Tibial artery (tissue), 4 donors: ENCODE data around the gene TOGARAM1.

Experiments
- DNase-seq, 2 donors: peaks; one replicate each; pipeline ENCODE4 v3.0.0-alpha.2; 2019
- H3K27ac ChIP-seq, 2 donors: fragments of 200-600 bp; sonication (generic) in 1 of 2; 1 replicate in 1 of 2; 2 replicates in 1 of 2; pipeline ENCODE4 v1.5.1; 2018 to 2019; ENCODE audit warnings: mild to moderate bottlenecking in 1 of 2
- H3K27me3 ChIP-seq, 2 donors: fragments of 200-600 bp; sonication (generic) in 1 of 2; one replicate each; pipeline versions ENCODE4 v1.5.1 to v1.6.0; 2016 to 2019
- H3K36me3 ChIP-seq, 3 donors: fragments of 200-600 bp; sonication (generic) in 2 of 3; one replicate each; pipeline ENCODE4 v1.5.1; 2016 to 2019; ENCODE audit warnings: mild to moderate bottlenecking in 2 of 3
- H3K4me1 ChIP-seq, 4 donors: fragments of 200-600 bp; sonication (generic) in 2 of 4; 1 replicate in 3 of 4; 2 replicates in 1 of 4; pipeline ENCODE4 v1.5.1; 2016 to 2019
- H3K4me3 ChIP-seq, 2 donors: fragments of 200-600 bp; sonication (generic) in 1 of 2; 1 replicate in 1 of 2; 2 replicates in 1 of 2; pipeline ENCODE4 v1.5.1; 2018 to 2019; ENCODE audit warnings: mild to moderate bottlenecking in 2 of 2
- H3K9me3 ChIP-seq, 3 donors: fragments of 200-600 bp; sonication (generic) in 1 of 3; one replicate each; pipeline ENCODE4 v1.5.1; 2016 to 2019
- CTCF ChIP-seq, 2 experiments: fragments of 200-600 bp in 1 of 2; fragments of 450-650 bp in 1 of 2; IDR thresholded peaks; one replicate each; pipeline ENCODE4 v1.5.1; 2017 to 2019; ENCODE audit warnings: antibody characterized with exemption in 2 of 2, mild to moderate bottlenecking in 1 of 2, moderate library complexity in 1 of 2
- intact Hi-C: fragments of 100-400 bp; cut with DNase I; formaldehyde crosslinking; loops from one replicate; pipeline ENCODE4 v1.15.0; 2023; ENCODE audit warnings: low total_unique reads

Gene TOGARAM1

GRCh38 chr14:44951051-44951450 lies 10.9 kb upstream of the TOGARAM1 start:
- peaks cover 0 to 17% (median 9%) of the 10 kb centered on the region in 3 donors for H3K36me3 ChIP-seq
- no peak for DNase-seq
- intact Hi-C loops = no loop called here
- H3K9me3 ChIP-seq = no peaks in the 10 kb centered on the region
- no peak overlapping the region for H3K4me3 ChIP-seq
- H3K4me1 ChIP-seq = peaks cover 0 to 9% (median 0%) of the 10 kb centered on the region in 4 donors
- TF ChIP-seq CTCF (IDR thresholded peaks at IDR 0.05) = no peak
- no peaks in the 10 kb centered on the region for H3K27me3 ChIP-seq
- no peak overlapping the region for H3K27ac ChIP-seq

- Histone ChIP-seq H3K27me3 (no peaks in the 10 kb centered on the region), H3K9me3 (no peaks in the 10 kb centered on the region), H3K27ac (no peak overlapping the region), H3K4me3 (no peak overlapping the region), H3K4me1 (peaks cover 0 to 11% (median 0%) of the 10 kb centered on the region in 4 donors), H3K36me3 (peaks cover 0 to 9% (median 5%) of the 10 kb centered on the region in 3 donors)
- no peak for DNase-seq
- intact Hi-C loops = no loop called here
- no peak for TF ChIP-seq CTCF (IDR thresholded peaks at IDR 0.05)
Observed at GRCh38 chr14:44952391-44953110, 9.4 kb upstream of the TOGARAM1 start.

- no peak overlapping the region for H3K4me3 ChIP-seq
- H3K27ac ChIP-seq = no peak overlapping the region
- TF ChIP-seq CTCF (IDR thresholded peaks at IDR 0.05) = no peak
- peaks cover 0 to 33% (median under 1%) of the 10 kb centered on the region in 4 donors for H3K4me1 ChIP-seq
- DNase-seq = no peak
- no peaks in the 10 kb centered on the region for H3K27me3 ChIP-seq
- intact Hi-C loops = no loop called here
- no peaks in the 10 kb centered on the region for H3K9me3 ChIP-seq
- peaks cover 0 to 9% (median 0%) of the 10 kb centered on the region in 3 donors for H3K36me3 ChIP-seq
Observed at GRCh38 chr14:44954750-44955149, 7.2 kb upstream of the TOGARAM1 start.

- Histone ChIP-seq H3K36me3 (peaks cover 0 to 9% (median 0%) of the 10 kb centered on the region in 3 donors), H3K9me3 (no peaks in the 10 kb centered on the region), H3K4me3 (no peak overlapping the region), H3K4me1 (peaks cover 0 to 41% (median 8%) of the 10 kb centered on the region in 4 donors), H3K27me3 (no peaks in the 10 kb centered on the region), H3K27ac (no peak overlapping the region)
- intact Hi-C loops = no loop called here
- no peak for TF ChIP-seq CTCF (IDR thresholded peaks at IDR 0.05)
- no peak for DNase-seq
Observed at GRCh38 chr14:44955528-44955927, 6.5 kb upstream of the TOGARAM1 start.

GRCh38 chr14:44956866-44957265 lies 5.1 kb upstream of the TOGARAM1 start:
- H3K9me3 ChIP-seq = no peaks in the 10 kb centered on the region
- no peak for TF ChIP-seq CTCF (IDR thresholded peaks at IDR 0.05)
- H3K27me3 ChIP-seq = no peaks in the 10 kb centered on the region
- DNase-seq = no peak
- intact Hi-C loops = no loop called here
- H3K27ac ChIP-seq = no peak overlapping the region
- H3K36me3 ChIP-seq = peaks cover 0 to 5% (median 0%) of the 10 kb centered on the region in 3 donors
- no peak overlapping the region for H3K4me3 ChIP-seq
- H3K4me1 ChIP-seq = peaks cover 0 to 38% (median 10%) of the 10 kb centered on the region in 4 donors
